T-cell (primary cell): ENCODE data around the gene VPS41. TPM values are rescaled to one million over a fixed set of nuclear protein-coding genes. Genes with fewer than 3 reads are reported as not detected.
A peak's percentile ranks its signal among the peaks of the same experiment; 100 is the strongest.

ENCODE experiments used
- ATAC-seq, 4 experiments: fragments of 200-7000 bp in 3 of 4; fragments of 150-1000 bp in 1 of 4; cut with Tn5 transposase; replicated peaks in 1 of 4; 1 replicate in 3 of 4; 2 replicates in 1 of 4; pipeline ENCODE4 v1.10.0; 2021; ENCODE audit warnings: moderate library complexity in 3 of 4, mild to moderate bottlenecking in 2 of 4, moderate number of reproducible peaks in 1 of 4
- CTCF ChIA-PET, 2 donors: fragments of 300-600 bp; sonication (Branson Sonifier 250); formaldehyde crosslinking; loops; one replicate each; lab custom pipeline; 2022; ENCODE audit warnings: antibody characterized with exemption in 2 of 2; lab: Charles Lee
- POLR2A ChIA-PET, 2 donors: fragments of 300-600 bp; sonication (Branson Sonifier 250); formaldehyde crosslinking; loops; one replicate each; lab custom pipeline; 2022; ENCODE audit warnings: antibody characterized with exemption in 2 of 2; lab: Charles Lee
- DNase-seq, 35 experiments: peaks; one replicate each; pipeline versions ENCODE4 v3.0.0 to v3.0.0-alpha.2; 2013 to 2023
- H3K27ac ChIP-seq: one replicate; pipeline ENCODE4 v1.5.1; 2013; ENCODE audit warnings: low read length
- H3K27me3 ChIP-seq, 2 experiments: replicated peaks in 1 of 2; 1 replicate in 1 of 2; 2 replicates in 1 of 2; pipeline versions ENCODE4 v1.6.1 to v1.7.0; 2013; ENCODE audit warnings: low read length in 1 of 2, mixed read lengths in 1 of 2; ENCODE audit not compliant: control insufficient read depth in 2 of 2, insufficient read depth in 2 of 2; ENCODE audit errors: extremely low read depth in 1 of 2
- H3K36me3 ChIP-seq, 2 donors: 1 replicate in 1 of 2; 2 replicates in 1 of 2; pipeline versions ENCODE4 v1.6.1 to v1.7.0; 2013; ENCODE audit warnings: low read length in 1 of 2; ENCODE audit not compliant: control insufficient read depth in 2 of 2, insufficient read depth in 1 of 2; ENCODE audit errors: extremely low read depth in 1 of 2
- H3K4me1 ChIP-seq, 2 experiments: 1 replicate in 1 of 2; 2 replicates in 1 of 2; pipeline versions ENCODE4 v1.6.1 to v1.7.0; 2013; ENCODE audit warnings: low read length in 2 of 2, mixed read lengths in 1 of 2; ENCODE audit not compliant: insufficient read depth in 2 of 2, control insufficient read depth in 1 of 2; ENCODE audit errors: extremely low read depth in 1 of 2
- H3K4me3 ChIP-seq, 2 donors: 1 replicate in 1 of 2; 2 replicates in 1 of 2; pipeline versions ENCODE4 v1.5.1 to v1.7.0; 2013; ENCODE audit warnings: mild to moderate bottlenecking in 2 of 2, low read length in 1 of 2, moderate library complexity in 1 of 2; ENCODE audit not compliant: control insufficient read depth in 1 of 2; ENCODE audit errors: extremely low read depth in 1 of 2
- H3K9me3 ChIP-seq: 2 replicates; pipeline ENCODE4 v1.7.0; 2013
- H3K27ac Mint-ChIP-seq, 2 donors: one replicate each; pipeline ENCODE4 v1.8.0; 2020 to 2021; ENCODE audit warnings: mild to moderate bottlenecking in 2 of 2, mixed read lengths in 2 of 2
- H3K27me3 Mint-ChIP-seq, 2 donors: one replicate each; pipeline ENCODE4 v1.8.0; 2021 to 2022; ENCODE audit warnings: mixed read lengths in 2 of 2
- H3K36me3 Mint-ChIP-seq: one replicate; pipeline ENCODE4 v1.8.0; 2021; ENCODE audit warnings: mixed read lengths
- H3K4me1 Mint-ChIP-seq, 3 donors: one replicate each; pipeline ENCODE4 v1.8.0; 2020 to 2022; ENCODE audit warnings: mixed read lengths in 3 of 3, mild to moderate bottlenecking in 1 of 3
- H3K4me3 Mint-ChIP-seq, 3 donors: one replicate each; pipeline ENCODE4 v1.8.0; 2020 to 2022; ENCODE audit warnings: mild to moderate bottlenecking in 3 of 3, mixed read lengths in 3 of 3, moderate library complexity in 3 of 3
- H3K9me3 Mint-ChIP-seq, 3 donors: one replicate each; pipeline ENCODE4 v1.8.0; 2020 to 2022; ENCODE audit warnings: mixed read lengths in 3 of 3
- WGBS: methylation state at CpG from one replicate; pipeline ENCODE4 v1.1.5; 2013; ENCODE audit warnings: missing lambda C conversion rate; ENCODE audit not compliant: insufficient coverage; 5-methylcytosine and 5-hydroxymethylcytosine counted together
- total RNA-seq, 35 experiments: library from RNA in 6 of 35; stranded (reverse) in 6 of 35; fragments of 120-200 nt in 1 of 35; gene quantifications; one replicate each; pipeline versions ENCODE4 v1.2.1 to v1.2.4 and lab custom pipeline; 2013 to 2026

Gene VPS41
- total RNA-seq, 5 donors from 2014 or later (not counting 1 experiment from before 2014, with no cell fraction given) = 45.6 to 68.3 (median 55.3) TPM

DNA sequence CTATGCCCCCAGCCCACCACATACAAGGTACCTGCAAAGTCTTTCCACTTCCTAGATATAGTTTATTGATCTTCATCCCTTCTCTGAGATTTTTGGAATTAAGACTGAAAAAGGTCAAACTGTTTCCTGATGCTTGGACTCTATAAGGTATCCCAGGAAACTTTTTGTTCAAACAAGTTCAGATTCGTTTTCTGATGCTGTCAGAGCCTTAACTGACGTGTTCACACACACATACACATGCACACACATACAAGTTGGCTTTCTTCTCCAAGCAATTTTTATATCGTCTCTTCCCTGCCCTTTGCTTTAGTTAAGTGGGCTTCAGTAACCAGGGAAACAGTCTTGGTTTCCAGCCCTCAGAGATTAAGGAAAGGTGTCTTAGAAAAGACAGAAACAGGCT is 11.7 kb upstream of the VPS41 start:
- H3K36me3 ChIP-seq = no peaks in the 10 kb centered on the region
- no peaks in the 10 kb centered on the region for H3K4me1 ChIP-seq
- no peaks in the 10 kb centered on the region for H3K4me1 Mint-ChIP-seq
- DNase-seq (no peak), ATAC-seq (no peak)
- ChIA-PET CTCF (interaction anchor here in 1 of 2 donors (0.7 kb wide), 1 partner anchor 8 kb away, joined by 8 read pairs; no protein-coding TSS in a partner anchor), POLR2A (no interaction called here)
- H3K27me3 ChIP-seq = no peaks in the 10 kb centered on the region
- H3K27me3 Mint-ChIP-seq = peaks cover 4 to 10% of the 10 kb centered on the region in 2 donors
- no peak overlapping the region for H3K4me3 ChIP-seq
- no peaks in the 10 kb centered on the region for H3K9me3 Mint-ChIP-seq
- no peak overlapping the region for H3K27ac Mint-ChIP-seq
- no peak overlapping the region for H3K27ac ChIP-seq
- no peaks in the 10 kb centered on the region for H3K36me3 Mint-ChIP-seq
- H3K9me3 ChIP-seq = no peaks in the 10 kb centered on the region
- 58% methylated on average over 2 of the region's 3 CpGs for WGBS
- no peak overlapping the region for H3K4me3 Mint-ChIP-seq

DNA sequence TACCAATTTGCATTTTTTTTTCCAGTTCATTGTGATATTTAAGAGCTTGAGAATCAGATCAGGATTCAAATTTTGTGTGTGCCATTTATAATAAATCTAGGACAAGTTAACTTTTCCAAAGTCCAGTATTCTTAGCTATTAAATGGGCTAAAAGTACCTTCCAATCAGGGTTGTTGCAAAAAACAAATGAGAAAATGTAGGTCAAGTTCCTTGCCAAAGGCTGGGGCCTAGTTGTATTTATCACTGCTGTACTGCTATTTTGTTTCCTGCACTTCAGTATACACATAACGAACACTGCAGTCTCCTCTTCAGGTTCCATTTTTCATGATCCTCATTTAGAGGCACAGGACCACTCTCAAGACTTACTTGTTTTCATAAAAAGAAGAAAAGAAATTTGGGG is 7.4 kb upstream of the VPS41 start:
- Mint-ChIP-seq H3K4me1 (no peaks in the 10 kb centered on the region), H3K27me3 (peaks cover 0 to 7% of the 10 kb centered on the region in 2 donors), H3K9me3 (no peaks in the 10 kb centered on the region), H3K4me3 (no peak overlapping the region), H3K27ac (no peak overlapping the region), H3K36me3 (no peaks in the 10 kb centered on the region)
- ChIA-PET POLR2A (interaction anchor here in 1 of 2 donors (0.6 kb wide), 1 partner anchor 79 kb away, joined by 5 read pairs; no protein-coding TSS in a partner anchor), CTCF (no interaction called here)
- Histone ChIP-seq H3K27ac (no peak overlapping the region), H3K36me3 (no peaks in the 10 kb centered on the region), H3K4me3 (no peak overlapping the region), H3K9me3 (no peaks in the 10 kb centered on the region), H3K27me3 (no peaks in the 10 kb centered on the region), H3K4me1 (no peaks in the 10 kb centered on the region)
- no peak for DNase-seq
- WGBS = no CpG with 5 or more reads among the region's 1 CpG
- no peak for ATAC-seq

DNA sequence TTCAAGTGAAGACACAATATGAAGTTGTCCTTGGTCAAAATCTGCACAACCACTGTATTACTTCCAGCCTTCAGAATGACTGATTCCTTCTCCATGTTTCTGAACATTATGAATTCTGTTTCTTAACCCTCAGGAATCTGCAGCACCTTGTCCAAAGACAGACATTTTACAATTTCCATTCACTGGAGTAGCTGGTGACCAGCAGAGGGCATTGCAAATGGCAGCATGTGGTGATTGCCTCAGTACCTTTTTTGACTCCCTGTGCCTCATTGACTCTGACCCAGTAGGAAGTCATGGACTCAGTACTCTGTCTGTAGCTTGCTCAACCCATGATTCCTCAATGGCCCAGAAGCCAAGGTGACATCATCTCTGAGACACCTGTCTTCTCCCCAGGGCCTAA is 879 bp upstream of the VPS41 start:
- no peaks in the 10 kb centered on the region for H3K27me3 Mint-ChIP-seq
- CTCF ChIA-PET = interaction anchor here in 1 of 2 donors (0.6 kb wide), 1 partner anchor 8 kb away, joined by 3 read pairs; no protein-coding TSS in a partner anchor
- ATAC-seq = no peak

DNA sequence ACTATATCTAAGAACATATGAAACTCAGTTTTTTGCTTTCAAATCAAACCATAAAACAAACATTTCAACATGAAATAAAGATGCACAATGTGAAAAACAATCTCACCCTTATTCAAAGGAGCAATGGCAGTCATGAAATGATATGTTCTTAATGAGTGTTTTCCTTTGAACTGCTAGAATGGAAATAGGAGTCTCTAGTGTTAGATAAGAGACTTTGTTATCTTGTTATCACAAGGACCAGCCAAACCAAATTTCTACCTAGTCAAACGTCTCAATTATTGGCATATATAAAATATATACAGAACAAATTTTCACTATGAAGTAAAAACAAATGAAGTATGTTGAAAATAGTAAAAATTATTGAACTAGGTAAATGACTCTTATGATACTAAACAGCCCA is 1.2 kb downstream of the VPS41 start:
- ChIA-PET CTCF (no interaction called here), POLR2A (no interaction called here)
- Mint-ChIP-seq H3K4me1 (peaks cover 39 to 48% (median 44%) of the 10 kb centered on the region in 3 donors), H3K27ac (no peak overlapping the region), H3K9me3 (no peaks in the 10 kb centered on the region), H3K27me3 (no peaks in the 10 kb centered on the region), H3K36me3 (peaks cover 16% of the 10 kb centered on the region), H3K4me3 (peak overlapping the region; percentile 95 to 99 (median 98))
- Histone ChIP-seq H3K36me3 (no peaks in the 10 kb centered on the region), H3K27ac (no peak overlapping the region), H3K9me3 (no peaks in the 10 kb centered on the region), H3K4me3 (no peak overlapping the region), H3K4me1 (peaks cover 4 to 6% of the 10 kb centered on the region in 2 experiments), H3K27me3 (no peaks in the 10 kb centered on the region)
- no CpG with 5 or more reads among the region's 1 CpG for WGBS
- DNase-seq (no peak), ATAC-seq (no peak)

More for the DNA sequence above, 879 bp upstream of the VPS41 start:
- Histone ChIP-seq H3K9me3 (no peaks in the 10 kb centered on the region), H3K36me3 (no peaks in the 10 kb centered on the region), H3K27me3 (no peaks in the 10 kb centered on the region), H3K4me3 (no peak overlapping the region), H3K27ac (no peak overlapping the region), H3K4me1 (peaks cover 4 to 6% of the 10 kb centered on the region in 2 experiments)
- Mint-ChIP-seq H3K4me1 (peaks cover 27 to 32% (median 27%) of the 10 kb centered on the region in 3 donors), H3K36me3 (peaks cover 2% of the 10 kb centered on the region), H3K27ac (no peak overlapping the region), H3K4me3 (peak overlapping the region in 1 of 3 donors; percentile 99), H3K9me3 (no peaks in the 10 kb centered on the region)
- no peak for DNase-seq
- POLR2A ChIA-PET = no interaction called here

DNA sequence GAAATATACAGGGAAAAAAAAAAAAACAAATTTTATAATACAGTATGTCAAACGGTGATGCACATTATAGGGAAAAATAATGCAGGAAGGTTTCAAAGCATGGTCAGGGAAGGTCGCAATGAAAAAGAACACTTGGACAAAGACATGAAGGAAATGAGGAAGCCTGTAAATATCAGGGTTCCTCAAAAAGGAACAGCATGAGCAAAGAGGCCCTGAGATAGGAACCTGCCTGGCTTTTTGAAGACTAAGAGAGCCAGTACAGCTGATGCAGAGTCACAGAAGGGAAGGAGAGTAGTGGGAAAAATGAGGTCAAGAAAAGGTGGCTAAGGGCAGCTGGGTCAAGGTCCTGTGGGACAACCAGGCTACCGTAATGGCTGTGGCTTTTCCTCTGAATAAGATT is 1.9 kb downstream of the VPS41 start:
- no peaks in the 10 kb centered on the region for H3K9me3 Mint-ChIP-seq
- no peaks in the 10 kb centered on the region for H3K9me3 ChIP-seq
- DNase-seq (no peak), ATAC-seq (no peak)
- no peak overlapping the region for H3K4me3 ChIP-seq
- peak overlapping the region in 2 of 3 donors; percentile 25 to 40 for H3K4me3 Mint-ChIP-seq
- H3K27me3 Mint-ChIP-seq = no peaks in the 10 kb centered on the region
- 86% methylated on average over 1 of the region's 3 CpGs for WGBS
- peaks cover 46 to 56% (median 51%) of the 10 kb centered on the region in 3 donors for H3K4me1 Mint-ChIP-seq
- H3K27me3 ChIP-seq = no peaks in the 10 kb centered on the region
- POLR2A ChIA-PET = no interaction called here
- H3K4me1 ChIP-seq = peaks cover 4 to 6% of the 10 kb centered on the region in 2 experiments
- no peak overlapping the region for H3K27ac Mint-ChIP-seq
- H3K36me3 Mint-ChIP-seq = peaks cover 18% of the 10 kb centered on the region
- CTCF ChIA-PET = no interaction called here
- no peaks in the 10 kb centered on the region for H3K36me3 ChIP-seq
- H3K27ac ChIP-seq = no peak overlapping the region

DNA sequence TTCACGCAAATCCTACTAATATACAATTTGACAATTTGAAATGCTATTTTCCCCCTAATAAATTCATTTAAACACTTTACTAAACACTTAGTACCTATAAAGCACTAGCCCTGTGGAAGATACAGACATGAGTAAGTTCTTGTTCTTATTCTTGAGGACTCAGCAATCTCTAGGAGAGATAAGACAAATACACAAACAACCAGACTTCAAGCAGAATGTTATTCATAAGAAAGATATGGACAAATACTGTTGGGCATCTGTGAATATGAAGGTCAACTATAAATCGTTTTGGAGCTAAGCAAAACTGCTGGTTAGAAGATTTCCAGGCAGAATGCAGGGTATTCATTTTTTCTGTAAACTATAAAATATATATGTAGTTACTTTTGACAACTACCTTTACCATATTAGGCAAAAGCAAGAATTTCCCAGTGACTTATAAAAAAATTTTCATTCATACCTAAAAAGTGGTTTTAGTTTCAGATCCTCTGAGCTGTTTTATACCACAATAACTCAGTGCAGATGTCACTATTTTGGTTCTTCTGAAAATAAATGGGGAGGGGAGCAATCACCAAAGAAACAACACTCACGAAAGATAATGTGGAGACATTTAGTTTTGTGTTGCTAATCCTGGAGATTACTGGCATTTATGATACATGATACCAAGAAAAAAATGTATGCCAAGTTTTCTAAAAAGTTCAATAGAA is 3.8 kb downstream of the VPS41 start:
- peaks cover 23% of the 10 kb centered on the region for H3K36me3 Mint-ChIP-seq
- no peaks in the 10 kb centered on the region for H3K9me3 Mint-ChIP-seq
- Histone ChIP-seq H3K9me3 (no peaks in the 10 kb centered on the region), H3K4me1 (peaks cover 4 to 6% of the 10 kb centered on the region in 2 experiments), H3K27me3 (no peaks in the 10 kb centered on the region), H3K4me3 (no peak overlapping the region), H3K27ac (no peak overlapping the region), H3K36me3 (no peaks in the 10 kb centered on the region)
- no peak overlapping the region for H3K27ac Mint-ChIP-seq
- no CpG with 5 or more reads among the region's 3 CpGs for WGBS
- no peak overlapping the region for H3K4me3 Mint-ChIP-seq
- ChIA-PET CTCF (no interaction called here), POLR2A (no interaction called here)
- no peaks in the 10 kb centered on the region for H3K27me3 Mint-ChIP-seq
- DNase-seq = no peak
- H3K4me1 Mint-ChIP-seq = peaks cover 58 to 74% (median 62%) of the 10 kb centered on the region in 3 donors
- no peak for ATAC-seq
